ENCODE data around the gene SPTBN1. TPM values are rescaled to one million over a fixed set of nuclear protein-coding genes. Genes with fewer than 3 reads are reported as not detected.

The SPTBN1 gene
- total RNA-seq, 1 donor: 200 TPM

GRCh38 chr2:54423213-54423612, 32.9 kb upstream of the SPTBN1 start:
- no peak for DNase-seq (ENCODE audit: low read depth)
- no peak overlapping the region for H3K4me3 ChIP-seq (ENCODE audit: low read depth, low read length)

DNA sequence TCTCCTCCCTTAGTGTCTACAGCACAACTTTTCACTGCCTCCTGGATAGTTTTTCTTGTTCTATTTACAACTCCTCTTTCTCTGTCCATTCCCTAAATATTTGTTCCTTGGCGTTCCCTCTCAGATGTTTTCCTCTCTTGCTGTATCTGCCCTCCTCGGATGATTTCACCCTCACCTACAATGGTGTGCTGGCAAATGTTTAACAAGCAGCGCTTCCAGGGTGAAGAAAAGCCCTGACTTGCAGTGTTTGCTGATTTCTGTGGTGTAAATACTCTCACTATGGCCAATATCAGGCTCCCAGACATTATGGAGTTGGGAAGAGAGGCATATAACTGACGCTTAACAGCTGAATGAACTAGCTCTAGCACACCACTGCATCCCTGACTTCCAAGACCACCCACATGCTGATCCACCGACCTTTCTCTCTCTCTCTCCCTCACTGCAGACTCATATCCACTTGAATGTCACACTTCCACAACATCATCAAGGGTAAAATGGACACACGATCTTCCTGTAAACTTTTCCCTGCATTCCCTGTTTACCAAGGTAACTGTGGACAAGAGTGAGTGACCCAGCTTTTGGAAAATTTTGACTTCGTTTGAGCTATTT, 31.5 kb upstream of the SPTBN1 start:
- TF ChIP-seq, protein P1, sequence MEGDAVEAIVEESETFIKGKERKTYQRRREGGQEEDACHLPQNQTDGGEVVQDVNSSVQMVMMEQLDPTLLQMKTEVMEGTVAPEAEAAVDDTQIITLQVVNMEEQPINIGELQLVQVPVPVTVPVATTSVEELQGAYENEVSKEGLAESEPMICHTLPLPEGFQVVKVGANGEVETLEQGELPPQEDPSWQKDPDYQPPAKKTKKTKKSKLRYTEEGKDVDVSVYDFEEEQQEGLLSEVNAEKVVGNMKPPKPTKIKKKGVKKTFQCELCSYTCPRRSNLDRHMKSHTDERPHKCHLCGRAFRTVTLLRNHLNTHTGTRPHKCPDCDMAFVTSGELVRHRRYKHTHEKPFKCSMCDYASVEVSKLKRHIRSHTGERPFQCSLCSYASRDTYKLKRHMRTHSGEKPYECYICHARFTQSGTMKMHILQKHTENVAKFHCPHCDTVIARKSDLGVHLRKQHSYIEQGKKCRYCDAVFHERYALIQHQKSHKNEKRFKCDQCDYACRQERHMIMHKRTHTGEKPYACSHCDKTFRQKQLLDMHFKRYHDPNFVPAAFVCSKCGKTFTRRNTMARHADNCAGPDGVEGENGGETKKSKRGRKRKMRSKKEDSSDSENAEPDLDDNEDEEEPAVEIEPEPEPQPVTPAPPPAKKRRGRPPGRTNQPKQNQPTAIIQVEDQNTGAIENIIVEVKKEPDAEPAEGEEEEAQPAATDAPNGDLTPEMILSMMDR (IDR thresholded peaks at IDR 0.05; ENCODE audit: insufficient read depth, low read depth, low read length): no peak
- H3K4me3 ChIP-seq (ENCODE audit: low read depth, low read length): no peak overlapping the region
- DNase-seq (ENCODE audit: low read depth): no peak

More at GRCh38 chr2:54423213-54423612, 32.9 kb upstream of the SPTBN1 start:
- TF ChIP-seq, protein P1 (IDR thresholded peaks at IDR 0.05; ENCODE audit: insufficient read depth, low read depth, low read length): no peak

DNA sequence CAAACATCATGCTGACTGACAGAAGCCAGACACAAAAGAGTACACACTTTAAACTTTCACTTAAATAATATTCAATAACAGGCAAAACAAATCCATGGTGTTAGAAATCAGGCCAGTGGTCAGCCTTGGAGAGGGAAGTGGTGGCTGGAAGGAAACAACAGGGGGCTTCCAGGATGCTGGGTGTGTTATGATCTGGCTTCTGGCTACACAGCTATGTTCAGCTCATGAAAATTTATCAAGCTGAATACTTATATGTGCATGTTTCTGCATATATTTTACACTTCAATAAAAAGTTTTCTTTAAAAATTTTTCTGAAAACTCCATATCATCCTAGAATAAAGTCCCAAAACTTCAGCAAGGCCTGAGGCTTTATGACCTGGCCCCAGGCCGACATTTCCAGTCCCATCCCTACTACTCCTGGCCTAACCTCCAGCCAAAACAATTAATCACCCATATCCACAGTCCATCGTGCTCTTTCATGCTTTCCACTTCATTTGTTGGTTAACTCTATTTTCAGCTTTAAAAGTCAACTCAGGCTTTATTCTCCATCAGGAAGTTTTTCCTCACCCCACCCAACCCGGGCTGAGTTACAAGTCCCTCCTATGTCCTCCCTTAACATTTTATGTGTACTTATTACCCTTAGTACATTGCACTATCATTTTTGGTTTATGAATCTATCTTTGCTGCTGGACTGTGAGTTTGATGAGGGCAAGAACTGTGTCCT, 27.9 kb upstream of the SPTBN1 start:
- no peak overlapping the region for H3K4me3 ChIP-seq (ENCODE audit: low read depth, low read length)
- TF ChIP-seq, protein P1 (IDR thresholded peaks at IDR 0.05; ENCODE audit: insufficient read depth, low read depth, low read length): no peak
- no peak for DNase-seq (ENCODE audit: low read depth)

DNA sequence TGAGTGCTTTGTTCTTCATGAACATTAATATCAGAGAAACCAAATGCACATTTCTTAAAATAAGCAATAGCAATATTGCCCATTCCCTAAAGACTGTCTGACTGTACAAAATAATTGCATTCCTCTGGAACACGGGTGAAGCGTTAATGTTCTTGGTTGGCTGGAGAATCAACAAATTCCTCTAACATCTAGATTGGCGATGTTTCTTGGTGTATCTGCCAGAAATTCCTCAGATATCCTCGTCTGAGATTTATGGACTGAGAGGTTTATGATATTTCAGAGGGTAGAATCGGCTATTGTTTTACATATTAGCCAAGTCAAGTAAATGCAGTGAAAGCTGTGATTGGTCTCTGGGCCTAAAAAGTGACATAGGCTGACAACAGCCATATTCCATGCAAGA, 27.1 kb upstream of the SPTBN1 start:
- H3K4me3 ChIP-seq (ENCODE audit: low read depth, low read length): no peak overlapping the region
- TF ChIP-seq, protein P1 (IDR thresholded peaks at IDR 0.05; ENCODE audit: insufficient read depth, low read depth, low read length): no peak
- no peak for DNase-seq (ENCODE audit: low read depth)

DNA sequence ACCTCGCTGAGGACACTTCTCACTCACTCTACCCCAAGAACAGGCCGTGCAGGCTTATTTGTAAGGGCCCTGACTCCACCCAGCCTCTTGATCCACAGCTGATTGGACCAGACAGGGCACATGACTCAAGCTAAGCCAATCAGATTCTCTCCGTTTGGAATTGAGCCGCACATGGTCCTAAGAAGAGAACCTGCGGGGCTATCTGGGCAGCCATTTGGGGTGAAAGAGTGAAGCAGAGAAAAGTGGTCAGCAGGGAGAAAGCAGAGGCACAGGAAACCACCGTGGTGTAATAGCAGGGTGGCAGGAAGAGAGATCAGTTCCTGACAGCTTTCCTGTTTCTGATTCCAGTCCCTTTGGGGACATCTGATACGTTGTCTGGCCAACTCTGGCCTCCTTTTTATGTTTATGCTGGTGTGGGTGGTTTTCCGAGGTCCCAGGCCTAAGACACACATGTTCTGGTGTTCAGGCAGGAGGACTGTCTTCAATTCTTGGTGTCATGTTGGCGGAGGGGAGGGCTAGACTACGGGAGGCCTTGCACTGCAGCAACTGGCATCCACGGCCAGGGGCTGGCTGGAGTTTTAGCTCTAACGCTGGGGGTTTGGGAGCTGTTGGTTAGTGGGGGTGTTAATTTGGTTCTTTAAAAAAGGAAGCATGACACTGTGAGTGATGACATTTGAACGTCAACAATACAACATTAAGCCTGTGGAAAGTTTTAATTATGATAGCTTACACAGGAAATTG, 26.1 kb upstream of the SPTBN1 start:
- no peak for DNase-seq (ENCODE audit: low read depth)
- TF ChIP-seq, protein P1 (IDR thresholded peaks at IDR 0.05; ENCODE audit: insufficient read depth, low read depth, low read length): no peak
- no peak overlapping the region for H3K4me3 ChIP-seq (ENCODE audit: low read depth, low read length)

GRCh38 chr2:54430649-54431048, 25.5 kb upstream of the SPTBN1 start:
- DNase-seq (ENCODE audit: low read depth): no peak
- TF ChIP-seq, protein P1 (IDR thresholded peaks at IDR 0.05; ENCODE audit: insufficient read depth, low read depth, low read length): no peak
- H3K4me3 ChIP-seq (ENCODE audit: low read depth, low read length): no peak overlapping the region
